Measurements from ENCODE around the gene EYS. TPM values are rescaled to one million over a fixed set of nuclear protein-coding genes. Genes with fewer than 3 reads are reported as not detected.

The EYS gene
- polyA plus RNA-seq, 1 experiment = not detected

- no peaks in the 10 kb centered on the region for H3K27me3 ChIP-seq (ENCODE audit: control insufficient read depth, insufficient read depth, low read length)
- H3K4me3 ChIP-seq (ENCODE audit: low read depth, low read length) = no peak overlapping the region
- DNase-seq (ENCODE audit: low read depth, low spot score) = no peak
- no peak overlapping the region for H3K27ac ChIP-seq (ENCODE audit: low read depth, low read length)
- ChIA-PET CTCF (no interaction called here), POLR2A (no interaction called here)
- no peaks in the 10 kb centered on the region; the same call in 1 of the 2 replicates for H3K9me3 ChIP-seq (ENCODE audit: control insufficient read depth, insufficient read depth, low read length)
- TF ChIP-seq CTCF (IDR thresholded peaks at IDR 0.05; ENCODE audit: low read depth, low read length) = no peak
Observed at GRCh38 chr6:65000815-65001214, 706.2 kb downstream of the EYS start.

- H3K27ac ChIP-seq (ENCODE audit: low read depth, low read length) = no peak overlapping the region
- H3K9me3 ChIP-seq (ENCODE audit: control insufficient read depth, insufficient read depth, low read length) = no peaks in the 10 kb centered on the region; the same call in 1 of the 2 replicates
- no peak for DNase-seq (ENCODE audit: low read depth, low spot score)
- no peak for TF ChIP-seq CTCF (IDR thresholded peaks at IDR 0.05; ENCODE audit: low read depth, low read length)
- CTCF ChIA-PET = no interaction called here
- POLR2A ChIA-PET = no interaction called here
- H3K4me3 ChIP-seq (ENCODE audit: low read depth, low read length) = no peak overlapping the region
- no peaks in the 10 kb centered on the region for H3K27me3 ChIP-seq (ENCODE audit: control insufficient read depth, insufficient read depth, low read length)
Observed at GRCh38 chr6:64998204-64998603, 708.8 kb downstream of the EYS start.

GRCh38 chr6:64996301-64996700, 710.7 kb downstream of the EYS start:
- TF ChIP-seq CTCF (IDR thresholded peaks at IDR 0.05; ENCODE audit: low read depth, low read length) = no peak
- no peak overlapping the region for H3K4me3 ChIP-seq (ENCODE audit: low read depth, low read length)
- H3K27ac ChIP-seq (ENCODE audit: low read depth, low read length) = no peak overlapping the region
- no peaks in the 10 kb centered on the region; the same call in 1 of the 2 replicates for H3K9me3 ChIP-seq (ENCODE audit: control insufficient read depth, insufficient read depth, low read length)
- CTCF ChIA-PET = no interaction called here
- no peak for DNase-seq (ENCODE audit: low read depth, low spot score)
- POLR2A ChIA-PET = no interaction called here
- no peaks in the 10 kb centered on the region for H3K27me3 ChIP-seq (ENCODE audit: control insufficient read depth, insufficient read depth, low read length)

- CTCF ChIA-PET = no interaction called here
- POLR2A ChIA-PET = no interaction called here
- no peak for DNase-seq (ENCODE audit: low read depth, low spot score)
- no peak overlapping the region for H3K27ac ChIP-seq (ENCODE audit: low read depth, low read length)
- no peak overlapping the region for H3K4me3 ChIP-seq (ENCODE audit: low read depth, low read length)
- H3K27me3 ChIP-seq (ENCODE audit: control insufficient read depth, insufficient read depth, low read length) = no peaks in the 10 kb centered on the region
- no peaks in the 10 kb centered on the region for H3K9me3 ChIP-seq (ENCODE audit: control insufficient read depth, insufficient read depth, low read length)
- no peak for TF ChIP-seq CTCF (IDR thresholded peaks at IDR 0.05; ENCODE audit: low read depth, low read length)
Observed at GRCh38 chr6:64990652-64991304, 716.2 kb downstream of the EYS start.

- no peak for DNase-seq (ENCODE audit: low read depth, low spot score)
- Histone ChIP-seq H3K27me3 (ENCODE audit: control insufficient read depth, insufficient read depth, low read length) (no peaks in the 10 kb centered on the region), H3K4me3 (ENCODE audit: low read depth, low read length) (no peak overlapping the region), H3K9me3 (ENCODE audit: control insufficient read depth, insufficient read depth, low read length) (no peaks in the 10 kb centered on the region), H3K27ac (ENCODE audit: low read depth, low read length) (no peak overlapping the region)
- POLR2A ChIA-PET = no interaction called here
- CTCF ChIA-PET = interaction anchor here (1.0 kb wide), 1 partner anchor 17 kb away, joined by 3 read pairs; no protein-coding TSS in a partner anchor
- no peak for TF ChIP-seq CTCF (IDR thresholded peaks at IDR 0.05; ENCODE audit: low read depth, low read length)
Observed at GRCh38 chr6:64988148-64988547, 718.9 kb downstream of the EYS start.

Data from AG04450 (cell line).